GM23338 (cell line): ENCODE measurements around the gene AIP. TPM values are rescaled to one million over a fixed set of nuclear protein-coding genes. Genes with fewer than 3 reads are reported as not detected.
A peak's percentile ranks its signal among the peaks of the same experiment; 100 is the strongest.
"Not testable (repeated sequence)": the region's sequence is repeated elsewhere in the genome, so short reads cannot be mapped to it uniquely, and the experiment has no call there.

Experiments
- ATAC-seq: fragments of 200-7000 bp; cut with Tn5 transposase; 3 replicates; pipeline ENCODE4 v1.9.1; 2020
- DNase-seq: peaks from one replicate; pipeline ENCODE4 v3.0.0-alpha.2; 2015; ENCODE audit warnings: low spot score
- H2AFZ ChIP-seq: fragments of 200-600 bp; sonication (generic); 2 replicates; pipeline ENCODE4 v1.8.0; 2016; ENCODE audit warnings: antibody characterized with exemption, mild to moderate bottlenecking, moderate library complexity
- H3F3A ChIP-seq: fragments of 200-600 bp; sonication (generic); replicated peaks from 2 replicates; pipeline ENCODE4 v1.8.0; 2017; ENCODE audit warnings: antibody characterized with exemption, mixed run types, low read depth
- H3K27ac ChIP-seq: fragments of 200-600 bp; sonication (generic); 2 replicates; pipeline ENCODE4 v1.6.1; 2016; ENCODE audit warnings: low read depth
- H3K27me3 ChIP-seq: fragments of 200-600 bp; sonication (generic); 2 replicates; pipeline ENCODE4 v1.8.0; 2016; ENCODE audit warnings: mild to moderate bottlenecking, mixed run types, moderate library complexity; ENCODE audit not compliant: insufficient read depth
- H3K36me3 ChIP-seq: fragments of 200-600 bp; sonication (generic); 2 replicates; pipeline ENCODE4 v1.8.0; 2016; ENCODE audit warnings: mild to moderate bottlenecking; ENCODE audit not compliant: insufficient read depth
- H3K4me1 ChIP-seq: fragments of 200-600 bp; sonication (generic); 2 replicates; pipeline ENCODE4 v1.8.0; 2016; ENCODE audit warnings: mild to moderate bottlenecking, moderate library complexity; ENCODE audit not compliant: insufficient read depth
- H3K4me2 ChIP-seq: fragments of 200-600 bp; sonication (generic); 2 replicates; pipeline ENCODE4 v1.7.1; 2017; ENCODE audit warnings: mixed run types
- H3K4me3 ChIP-seq: fragments of 200-600 bp; sonication (generic); 2 replicates; pipeline ENCODE4 v1.6.1; 2016; ENCODE audit warnings: mixed run types
- H3K79me2 ChIP-seq: fragments of 200-600 bp; sonication (generic); replicated peaks from 2 replicates; pipeline ENCODE4 v1.8.0; 2017; ENCODE audit warnings: mild to moderate bottlenecking; ENCODE audit not compliant: insufficient read depth
- H3K9me2 ChIP-seq: fragments of 200-600 bp; sonication (generic); 2 replicates; pipeline ENCODE4 v1.8.0; 2017; ENCODE audit not compliant: insufficient read depth
- H4K20me1 ChIP-seq: fragments of 200-600 bp; sonication (generic); replicated peaks from 2 replicates; pipeline ENCODE4 v1.8.0; 2017; ENCODE audit warnings: mild to moderate bottlenecking; ENCODE audit not compliant: insufficient read depth
- H3K27ac Mint-ChIP-seq: 2 replicates; pipeline ENCODE4 v1.8.0; 2020; ENCODE audit warnings: inconsistent platforms, mild to moderate bottlenecking, moderate library complexity, mixed read lengths
- H3K27me3 Mint-ChIP-seq: 3 replicates; pipeline ENCODE4 v1.8.0; 2022; ENCODE audit warnings: low read depth, mild to moderate bottlenecking, moderate library complexity, mixed read lengths, inconsistent platforms; ENCODE audit not compliant: insufficient read depth, poor library complexity
- H3K36me3 Mint-ChIP-seq: 3 replicates; pipeline ENCODE4 v1.8.0; 2021; ENCODE audit warnings: low read depth, mild to moderate bottlenecking, inconsistent platforms, moderate library complexity, mixed read lengths
- H3K4me1 Mint-ChIP-seq: 3 replicates; pipeline ENCODE4 v1.8.0; 2020; ENCODE audit warnings: mild to moderate bottlenecking, inconsistent platforms, mixed read lengths
- H3K4me3 Mint-ChIP-seq: 3 replicates; pipeline ENCODE4 v1.8.0; 2021; ENCODE audit warnings: moderate library complexity, mild to moderate bottlenecking, inconsistent platforms, mixed read lengths
- H3K9me3 Mint-ChIP-seq: 3 replicates; pipeline ENCODE4 v1.8.0; 2020; ENCODE audit warnings: moderate library complexity, mild to moderate bottlenecking, inconsistent platforms, mixed read lengths
- CREB1 ChIP-seq: fragments of 250-450 bp; sonication (Bioruptor Pico); IDR thresholded peaks from 2 replicates; pipeline ENCODE4 v1.5.0; 2020; ENCODE audit warnings: low read depth, mild to moderate bottlenecking, moderate library complexity
- EZH2phosphoT487 ChIP-seq: fragments of 200-600 bp; sonication (generic); IDR thresholded peaks from one replicate; pipeline ENCODE4 v1.8.1; 2018; ENCODE audit warnings: antibody characterized with exemption; ENCODE audit not compliant: unreplicated experiment
- JUNB ChIP-seq: IDR thresholded peaks from one replicate; pipeline ENCODE4 v1.6.1; 2016; ENCODE audit warnings: antibody characterized with exemption; ENCODE audit not compliant: unreplicated experiment
- NANOG ChIP-seq: IDR thresholded peaks from 2 replicates; pipeline ENCODE4 v1.6.1; 2016; ENCODE audit warnings: antibody characterized with exemption, borderline replicate concordance
- POLR2AphosphoS5 ChIP-seq: IDR thresholded peaks from 2 replicates; pipeline ENCODE4 v1.6.1; 2016; ENCODE audit warnings: antibody characterized with exemption, low read depth
- STAT1 ChIP-seq: IDR thresholded peaks from one replicate; pipeline ENCODE4 v1.6.1; 2016; ENCODE audit warnings: antibody characterized with exemption; ENCODE audit not compliant: unreplicated experiment
- ZNF331 ChIP-seq: fragments of 250-450 bp; sonication (Bioruptor Pico); IDR thresholded peaks from 2 replicates; pipeline ENCODE4 v1.5.0; 2020; ENCODE audit warnings: low read depth, mild to moderate bottlenecking, moderate library complexity
- polyA plus RNA-seq: library from polyadenylated mRNA; unstranded; fragments of >200 nt; fragmentation: Nextera tagmentation; extraction: Ambion mirVana; gene quantifications from 2 replicates; pipeline ENCODE4 v1.2.1, GENCODE V29; 2016
- total RNA-seq: library from RNA; depleted of rRNA; stranded (reverse); fragments of >200 nt; shearing (Covaris generic); gene quantifications from 2 replicates; pipeline ENCODE4 v1.2.3, GENCODE V29; 2014
- TF ChIP-seq, protein P1 (sequence below): IDR thresholded peaks from one replicate; pipeline ENCODE4 v1.6.1; 2018; ENCODE audit warnings: antibody characterized with exemption; ENCODE audit not compliant: unreplicated experiment
- TF ChIP-seq, protein P2 (sequence below): fragments of 250-450 bp; sonication (Bioruptor Pico); IDR thresholded peaks from 2 replicates; pipeline ENCODE4 v1.5.0; 2020; ENCODE audit warnings: mild to moderate bottlenecking, moderate library complexity
- TF ChIP-seq, protein P3 (sequence below): IDR thresholded peaks from 2 replicates; pipeline ENCODE4 v1.6.1; 2016; ENCODE audit warnings: antibody characterized with exemption

The AIP gene
- total and polyA plus RNA-seq, 2 experiments from 2014 or later: 29.1 to 32.1 TPM

DNA sequence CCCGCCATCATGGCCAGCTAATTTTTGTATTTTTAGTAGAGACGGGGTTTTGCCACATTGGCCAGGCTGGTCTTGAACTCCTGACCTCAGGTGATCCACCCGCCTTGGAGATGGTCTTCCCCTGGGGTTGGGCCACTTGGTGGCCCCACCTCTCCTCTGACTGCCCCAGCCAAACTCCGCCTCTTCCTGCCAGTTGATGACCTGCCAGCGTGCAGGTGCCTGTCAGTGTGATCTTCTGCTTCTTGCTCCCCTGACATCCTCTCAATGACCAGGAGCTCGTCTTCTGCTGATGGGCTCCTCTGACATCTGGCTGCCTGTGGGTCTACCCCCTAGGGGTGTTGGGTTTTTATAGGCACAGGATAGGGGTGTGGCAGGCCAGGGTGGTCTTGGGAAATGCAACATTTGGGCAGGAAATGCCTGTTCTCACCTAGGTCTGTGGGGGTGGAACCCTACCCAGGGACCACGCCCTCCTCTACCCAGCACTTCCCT is 3.1 kb downstream of the AIP start:
- H3K9me2 ChIP-seq, H3K4me2 ChIP-seq, H3K9me3 Mint-ChIP-seq, H2AFZ ChIP-seq, H3K4me3 Mint-ChIP-seq, H3K4me1 ChIP-seq, H3K27ac Mint-ChIP-seq, H3K79me2 ChIP-seq, H3K4me3 ChIP-seq, ATAC-seq, H3K27ac ChIP-seq, H3K27me3 ChIP-seq, H3K36me3 ChIP-seq, H3F3A ChIP-seq, H4K20me1 ChIP-seq: not testable (repeated sequence)
- DNase-seq: peak; percentile 58
- peaks cover 27% of the 10 kb centered on the region for H3K27me3 Mint-ChIP-seq
- peaks cover 23% of the 10 kb centered on the region for H3K4me1 Mint-ChIP-seq
- H3K36me3 Mint-ChIP-seq: peaks cover 14% of the 10 kb centered on the region; the same call in 1 of the 3 replicates

DNA sequence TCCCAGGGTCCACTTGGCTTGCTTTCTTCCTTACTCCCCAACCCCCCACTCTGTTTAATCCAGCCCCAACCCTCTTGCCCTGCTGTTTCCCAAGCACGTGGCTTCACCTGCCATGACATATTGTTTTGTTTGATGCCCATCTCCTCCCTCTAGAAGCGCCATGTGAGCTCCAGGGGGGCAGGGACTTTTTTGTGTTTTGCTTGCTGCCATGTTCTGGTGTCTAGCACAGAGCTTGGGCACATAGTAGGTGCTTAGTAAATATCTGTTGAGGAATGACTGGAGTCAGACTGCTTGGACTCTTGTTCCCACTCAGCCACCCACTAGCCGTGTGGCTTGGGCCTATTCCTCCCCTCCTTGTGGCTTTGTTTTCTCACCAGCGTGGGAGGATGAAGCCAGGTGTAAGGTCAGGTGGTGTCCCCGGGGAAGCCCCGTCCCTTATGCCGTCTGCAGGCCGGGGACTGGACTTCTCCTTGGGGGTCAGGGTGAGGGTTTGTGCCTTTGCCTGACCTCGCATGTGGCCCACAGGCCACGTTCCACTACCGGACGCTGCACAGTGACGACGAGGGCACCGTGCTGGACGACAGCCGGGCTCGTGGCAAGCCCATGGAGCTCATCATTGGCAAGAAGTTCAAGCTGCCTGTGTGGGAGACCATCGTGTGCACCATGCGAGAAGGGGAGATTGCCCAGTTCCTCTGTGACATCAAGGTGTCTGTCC is 3.8 kb downstream of the AIP start:
- Mint-ChIP-seq H3K4me3 (no peak overlapping the region; the same call in 2 of the 3 replicates), H3K27ac (no peak overlapping the region), H3K9me3 (peaks cover 4% of the 10 kb centered on the region; the same call in 2 of the 3 replicates), H3K4me1 (peaks cover 23% of the 10 kb centered on the region), H3K36me3 (peaks cover 14% of the 10 kb centered on the region; the same call in 1 of the 3 replicates), H3K27me3 (peaks cover 23% of the 10 kb centered on the region)
- no peaks in the 10 kb centered on the region; the same call in 1 of the 2 replicates for H3K36me3 ChIP-seq
- H3K9me2 ChIP-seq: no peaks in the 10 kb centered on the region
- no peaks in the 10 kb centered on the region for H3F3A ChIP-seq
- no peak for ATAC-seq
- H3K4me1 ChIP-seq: no peaks in the 10 kb centered on the region; the same call in 1 of the 2 replicates
- H3K4me3 ChIP-seq: no peak overlapping the region
- peaks cover 8% of the 10 kb centered on the region for H3K27me3 ChIP-seq
- no peak overlapping the region for H3K27ac ChIP-seq
- no peak overlapping the region for H3K4me2 ChIP-seq
- DNase-seq: no peak
- no peak overlapping the region for H2AFZ ChIP-seq
- no peaks in the 10 kb centered on the region; the same call in 1 of the 2 replicates for H4K20me1 ChIP-seq
- H3K79me2 ChIP-seq: no peaks in the 10 kb centered on the region
- TF ChIP-seq, protein P1, sequence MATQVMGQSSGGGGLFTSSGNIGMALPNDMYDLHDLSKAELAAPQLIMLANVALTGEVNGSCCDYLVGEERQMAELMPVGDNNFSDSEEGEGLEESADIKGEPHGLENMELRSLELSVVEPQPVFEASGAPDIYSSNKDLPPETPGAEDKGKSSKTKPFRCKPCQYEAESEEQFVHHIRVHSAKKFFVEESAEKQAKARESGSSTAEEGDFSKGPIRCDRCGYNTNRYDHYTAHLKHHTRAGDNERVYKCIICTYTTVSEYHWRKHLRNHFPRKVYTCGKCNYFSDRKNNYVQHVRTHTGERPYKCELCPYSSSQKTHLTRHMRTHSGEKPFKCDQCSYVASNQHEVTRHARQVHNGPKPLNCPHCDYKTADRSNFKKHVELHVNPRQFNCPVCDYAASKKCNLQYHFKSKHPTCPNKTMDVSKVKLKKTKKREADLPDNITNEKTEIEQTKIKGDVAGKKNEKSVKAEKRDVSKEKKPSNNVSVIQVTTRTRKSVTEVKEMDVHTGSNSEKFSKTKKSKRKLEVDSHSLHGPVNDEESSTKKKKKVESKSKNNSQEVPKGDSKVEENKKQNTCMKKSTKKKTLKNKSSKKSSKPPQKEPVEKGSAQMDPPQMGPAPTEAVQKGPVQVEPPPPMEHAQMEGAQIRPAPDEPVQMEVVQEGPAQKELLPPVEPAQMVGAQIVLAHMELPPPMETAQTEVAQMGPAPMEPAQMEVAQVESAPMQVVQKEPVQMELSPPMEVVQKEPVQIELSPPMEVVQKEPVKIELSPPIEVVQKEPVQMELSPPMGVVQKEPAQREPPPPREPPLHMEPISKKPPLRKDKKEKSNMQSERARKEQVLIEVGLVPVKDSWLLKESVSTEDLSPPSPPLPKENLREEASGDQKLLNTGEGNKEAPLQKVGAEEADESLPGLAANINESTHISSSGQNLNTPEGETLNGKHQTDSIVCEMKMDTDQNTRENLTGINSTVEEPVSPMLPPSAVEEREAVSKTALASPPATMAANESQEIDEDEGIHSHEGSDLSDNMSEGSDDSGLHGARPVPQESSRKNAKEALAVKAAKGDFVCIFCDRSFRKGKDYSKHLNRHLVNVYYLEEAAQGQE: no peak
- no peak for TF ChIP-seq JUNB
- TF ChIP-seq NANOG: no peak
- TF ChIP-seq, protein P2, sequence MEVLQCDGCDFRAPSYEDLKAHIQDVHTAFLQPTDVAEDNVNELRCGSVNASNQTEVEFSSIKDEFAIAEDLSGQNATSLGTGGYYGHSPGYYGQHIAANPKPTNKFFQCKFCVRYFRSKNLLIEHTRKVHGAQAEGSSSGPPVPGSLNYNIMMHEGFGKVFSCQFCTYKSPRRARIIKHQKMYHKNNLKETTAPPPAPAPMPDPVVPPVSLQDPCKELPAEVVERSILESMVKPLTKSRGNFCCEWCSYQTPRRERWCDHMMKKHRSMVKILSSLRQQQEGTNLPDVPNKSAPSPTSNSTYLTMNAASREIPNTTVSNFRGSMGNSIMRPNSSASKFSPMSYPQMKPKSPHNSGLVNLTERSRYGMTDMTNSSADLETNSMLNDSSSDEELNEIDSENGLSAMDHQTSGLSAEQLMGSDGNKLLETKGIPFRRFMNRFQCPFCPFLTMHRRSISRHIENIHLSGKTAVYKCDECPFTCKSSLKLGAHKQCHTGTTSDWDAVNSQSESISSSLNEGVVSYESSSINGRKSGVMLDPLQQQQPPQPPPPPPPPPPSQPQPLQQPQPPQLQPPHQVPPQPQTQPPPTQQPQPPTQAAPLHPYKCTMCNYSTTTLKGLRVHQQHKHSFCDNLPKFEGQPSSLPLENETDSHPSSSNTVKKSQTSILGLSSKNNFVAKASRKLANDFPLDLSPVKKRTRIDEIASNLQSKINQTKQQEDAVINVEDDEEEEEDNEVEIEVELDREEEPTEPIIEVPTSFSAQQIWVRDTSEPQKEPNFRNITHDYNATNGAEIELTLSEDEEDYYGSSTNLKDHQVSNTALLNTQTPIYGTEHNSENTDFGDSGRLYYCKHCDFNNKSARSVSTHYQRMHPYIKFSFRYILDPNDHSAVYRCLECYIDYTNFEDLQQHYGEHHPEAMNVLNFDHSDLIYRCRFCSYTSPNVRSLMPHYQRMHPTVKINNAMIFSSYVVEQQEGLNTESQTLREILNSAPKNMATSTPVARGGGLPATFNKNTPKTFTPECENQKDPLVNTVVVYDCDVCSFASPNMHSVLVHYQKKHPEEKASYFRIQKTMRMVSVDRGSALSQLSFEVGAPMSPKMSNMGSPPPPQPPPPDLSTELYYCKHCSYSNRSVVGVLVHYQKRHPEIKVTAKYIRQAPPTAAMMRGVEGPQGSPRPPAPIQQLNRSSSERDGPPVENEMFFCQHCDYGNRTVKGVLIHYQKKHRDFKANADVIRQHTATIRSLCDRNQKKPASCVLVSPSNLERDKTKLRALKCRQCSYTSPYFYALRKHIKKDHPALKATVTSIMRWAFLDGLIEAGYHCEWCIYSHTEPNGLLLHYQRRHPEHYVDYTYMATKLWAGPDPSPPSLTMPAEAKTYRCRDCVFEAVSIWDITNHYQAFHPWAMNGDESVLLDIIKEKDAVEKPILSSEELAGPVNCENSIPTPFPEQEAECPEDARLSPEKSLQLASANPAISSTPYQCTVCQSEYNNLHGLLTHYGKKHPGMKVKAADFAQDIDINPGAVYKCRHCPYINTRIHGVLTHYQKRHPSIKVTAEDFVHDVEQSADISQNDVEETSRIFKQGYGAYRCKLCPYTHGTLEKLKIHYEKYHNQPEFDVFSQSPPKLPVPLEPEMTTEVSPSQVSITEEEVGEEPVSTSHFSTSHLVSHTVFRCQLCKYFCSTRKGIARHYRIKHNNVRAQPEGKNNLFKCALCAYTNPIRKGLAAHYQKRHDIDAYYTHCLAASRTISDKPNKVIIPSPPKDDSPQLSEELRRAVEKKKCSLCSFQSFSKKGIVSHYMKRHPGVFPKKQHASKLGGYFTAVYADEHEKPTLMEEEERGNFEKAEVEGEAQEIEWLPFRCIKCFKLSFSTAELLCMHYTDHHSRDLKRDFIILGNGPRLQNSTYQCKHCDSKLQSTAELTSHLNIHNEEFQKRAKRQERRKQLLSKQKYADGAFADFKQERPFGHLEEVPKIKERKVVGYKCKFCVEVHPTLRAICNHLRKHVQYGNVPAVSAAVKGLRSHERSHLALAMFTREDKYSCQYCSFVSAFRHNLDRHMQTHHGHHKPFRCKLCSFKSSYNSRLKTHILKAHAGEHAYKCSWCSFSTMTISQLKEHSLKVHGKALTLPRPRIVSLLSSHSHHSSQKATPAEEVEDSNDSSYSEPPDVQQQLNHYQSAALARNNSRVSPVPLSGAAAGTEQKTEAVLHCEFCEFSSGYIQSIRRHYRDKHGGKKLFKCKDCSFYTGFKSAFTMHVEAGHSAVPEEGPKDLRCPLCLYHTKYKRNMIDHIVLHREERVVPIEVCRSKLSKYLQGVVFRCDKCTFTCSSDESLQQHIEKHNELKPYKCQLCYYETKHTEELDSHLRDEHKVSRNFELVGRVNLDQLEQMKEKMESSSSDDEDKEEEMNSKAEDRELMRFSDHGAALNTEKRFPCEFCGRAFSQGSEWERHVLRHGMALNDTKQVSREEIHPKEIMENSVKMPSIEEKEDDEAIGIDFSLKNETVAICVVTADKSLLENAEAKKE (CRISPR knock-in tag): no peak
- TF ChIP-seq, protein P3, sequence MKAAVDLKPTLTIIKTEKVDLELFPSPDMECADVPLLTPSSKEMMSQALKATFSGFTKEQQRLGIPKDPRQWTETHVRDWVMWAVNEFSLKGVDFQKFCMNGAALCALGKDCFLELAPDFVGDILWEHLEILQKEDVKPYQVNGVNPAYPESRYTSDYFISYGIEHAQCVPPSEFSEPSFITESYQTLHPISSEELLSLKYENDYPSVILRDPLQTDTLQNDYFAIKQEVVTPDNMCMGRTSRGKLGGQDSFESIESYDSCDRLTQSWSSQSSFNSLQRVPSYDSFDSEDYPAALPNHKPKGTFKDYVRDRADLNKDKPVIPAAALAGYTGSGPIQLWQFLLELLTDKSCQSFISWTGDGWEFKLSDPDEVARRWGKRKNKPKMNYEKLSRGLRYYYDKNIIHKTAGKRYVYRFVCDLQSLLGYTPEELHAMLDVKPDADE: no peak
- TF ChIP-seq POLR2AphosphoS5: no peak
- no peak for TF ChIP-seq ZNF331 (CRISPR knock-in tag)
- TF ChIP-seq EZH2phosphoT487: no peak
- TF ChIP-seq STAT1: no peak
- no peak for TF ChIP-seq CREB1
